Neural progenitor cell (in vitro differentiated cells): ENCODE results near the gene FOXN3. TPM values are rescaled to one million over a fixed set of nuclear protein-coding genes. Genes with fewer than 3 reads are reported as not detected.

Experiments used
- DNase-seq: peaks from one replicate; pipeline ENCODE4 v3.0.0-alpha.2; 2016; ENCODE audit warnings: low spot score
- H2AFZ ChIP-seq: fragments of 200-600 bp; sonication (generic); replicated peaks from 2 replicates; pipeline ENCODE4 v1.6.1; 2016; ENCODE audit warnings: antibody characterized with exemption
- H3F3A ChIP-seq: fragments of 200-600 bp; sonication (generic); 2 replicates; pipeline ENCODE4 v1.6.1; 2016; ENCODE audit warnings: antibody characterized with exemption, low read depth
- H3K27ac ChIP-seq: fragments of 200-600 bp; sonication (generic); 2 replicates; pipeline ENCODE4 v1.5.1; 2016; ENCODE audit warnings: mild to moderate bottlenecking
- H3K27me3 ChIP-seq: fragments of 200-600 bp; sonication (generic); 2 replicates; pipeline ENCODE4 v1.6.1; 2016; ENCODE audit warnings: mild to moderate bottlenecking, moderate library complexity
- H3K36me3 ChIP-seq: fragments of 200-600 bp; sonication (generic); 2 replicates; pipeline ENCODE4 v1.5.1; 2016
- H3K4me1 ChIP-seq: fragments of 200-600 bp; sonication (generic); 2 replicates; pipeline ENCODE4 v1.6.1; 2016; ENCODE audit warnings: mixed run types
- H3K4me2 ChIP-seq: fragments of 200-600 bp; sonication (generic); 2 replicates; pipeline ENCODE4 v1.6.1; 2016
- H3K4me3 ChIP-seq: fragments of 200-600 bp; sonication (generic); 2 replicates; pipeline ENCODE4 v1.5.1; 2016
- H3K79me2 ChIP-seq: fragments of 200-600 bp; sonication (generic); 2 replicates; pipeline ENCODE4 v1.6.1; 2016; ENCODE audit warnings: low read depth
- H3K9ac ChIP-seq: fragments of 200-600 bp; sonication (generic); 2 replicates; pipeline ENCODE4 v1.6.1; 2016
- H3K9me3 ChIP-seq: fragments of 200-600 bp; sonication (generic); 2 replicates; pipeline ENCODE4 v1.5.1; 2016; ENCODE audit warnings: low read depth
- H4K20me1 ChIP-seq: fragments of 200-600 bp; sonication (generic); 2 replicates; pipeline ENCODE4 v1.6.1; 2016; ENCODE audit warnings: low read depth
- H3K27ac Mint-ChIP-seq: 3 replicates; pipeline ENCODE4 v1.8.0; 2021; ENCODE audit warnings: mixed read lengths
- H3K27me3 Mint-ChIP-seq: 2 replicates; pipeline ENCODE4 v1.8.0; 2022; ENCODE audit warnings: low read depth, mild to moderate bottlenecking, inconsistent platforms, moderate library complexity, mixed read lengths; ENCODE audit not compliant: insufficient read depth
- H3K36me3 Mint-ChIP-seq: 3 replicates; pipeline ENCODE4 v1.8.0; 2021; ENCODE audit warnings: mixed read lengths
- H3K4me1 Mint-ChIP-seq: 3 replicates; pipeline ENCODE4 v1.8.0; 2021; ENCODE audit warnings: mixed read lengths
- H3K4me3 Mint-ChIP-seq: 3 replicates; pipeline ENCODE4 v1.8.0; 2021; ENCODE audit warnings: mild to moderate bottlenecking, moderate library complexity, mixed read lengths
- H3K9me3 Mint-ChIP-seq: 3 replicates; pipeline ENCODE4 v1.8.0; 2020; ENCODE audit warnings: mixed read lengths
- CTCF ChIP-seq: fragments of 200-600 bp; sonication (generic); IDR thresholded peaks from 2 replicates; pipeline ENCODE4 v1.5.1; 2017; ENCODE audit warnings: antibody characterized with exemption, mild to moderate bottlenecking
- EZH2 ChIP-seq: fragments of 200-600 bp; sonication (generic); IDR thresholded peaks from 2 replicates; pipeline ENCODE4 v1.6.1; 2017; ENCODE audit warnings: antibody characterized with exemption, mild to moderate bottlenecking, moderate library complexity
- EZH2phosphoT487 ChIP-seq: fragments of 200-600 bp; sonication (generic); IDR thresholded peaks from 2 replicates; pipeline ENCODE4 v1.6.1; 2017; ENCODE audit warnings: antibody characterized with exemption
- total RNA-seq: library from RNA; depleted of rRNA; stranded (reverse); fragments of >200 nt; gene quantifications from 2 replicates; pipeline ENCODE4 v1.2.3, GENCODE V29; 2015; ENCODE audit warnings: low replicate concordance

FOXN3 gene
- total RNA-seq, 1 donor from 2014 or later, result 39.5 TPM

DNA sequence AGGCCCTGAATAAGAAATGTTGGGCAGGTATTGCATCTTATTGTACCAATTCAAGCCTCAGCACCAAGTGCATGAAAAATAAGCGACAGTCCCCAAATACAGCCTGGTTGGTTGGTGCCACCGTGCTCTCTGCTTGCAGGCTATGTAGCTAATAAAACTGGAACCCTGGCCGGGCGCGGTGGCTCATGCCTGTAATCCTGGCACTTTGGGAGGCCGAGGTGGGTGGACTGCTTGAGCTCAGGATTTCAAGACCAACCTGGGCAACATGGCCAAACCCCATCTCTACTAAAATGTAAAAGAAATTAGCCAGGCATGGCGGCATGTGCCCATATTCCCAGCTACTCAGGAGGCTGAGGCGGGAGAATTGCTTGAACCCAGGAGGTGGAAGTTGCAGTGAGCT lies 25.5 kb downstream of the FOXN3 start:
- Histone ChIP-seq H3K9ac (no peak overlapping the region), H3K36me3 (no peaks in the 10 kb centered on the region), H3K4me1 (peaks cover 7% of the 10 kb centered on the region), H3K79me2 (peaks cover 97% of the 10 kb centered on the region), H3K4me2 (no peak overlapping the region), H3K27me3 (no peaks in the 10 kb centered on the region), H3K4me3 (no peak overlapping the region), H3F3A (peaks cover 4% of the 10 kb centered on the region), H2AFZ (no peak overlapping the region), H4K20me1 (peaks cover 74% of the 10 kb centered on the region), H3K9me3 (no peaks in the 10 kb centered on the region), H3K27ac (no peak overlapping the region)
- TF ChIP-seq EZH2, result no peak
- no peak for TF ChIP-seq CTCF
- peaks cover 44% of the 10 kb centered on the region for H3K4me1 Mint-ChIP-seq
- no peaks in the 10 kb centered on the region for H3K36me3 Mint-ChIP-seq
- no peaks in the 10 kb centered on the region for H3K9me3 Mint-ChIP-seq
- no peak overlapping the region for H3K27ac Mint-ChIP-seq
- H3K4me3 Mint-ChIP-seq, result no peak overlapping the region
- DNase-seq, result no peak
- H3K27me3 Mint-ChIP-seq, result peaks cover 7% of the 10 kb centered on the region

- no peak overlapping the region for H3K27ac ChIP-seq
- peaks cover 96% of the 10 kb centered on the region for H3K79me2 ChIP-seq
These were observed 25.9 kb downstream of the FOXN3 start for GRCh38 chr14:89391123-89391522.

DNA sequence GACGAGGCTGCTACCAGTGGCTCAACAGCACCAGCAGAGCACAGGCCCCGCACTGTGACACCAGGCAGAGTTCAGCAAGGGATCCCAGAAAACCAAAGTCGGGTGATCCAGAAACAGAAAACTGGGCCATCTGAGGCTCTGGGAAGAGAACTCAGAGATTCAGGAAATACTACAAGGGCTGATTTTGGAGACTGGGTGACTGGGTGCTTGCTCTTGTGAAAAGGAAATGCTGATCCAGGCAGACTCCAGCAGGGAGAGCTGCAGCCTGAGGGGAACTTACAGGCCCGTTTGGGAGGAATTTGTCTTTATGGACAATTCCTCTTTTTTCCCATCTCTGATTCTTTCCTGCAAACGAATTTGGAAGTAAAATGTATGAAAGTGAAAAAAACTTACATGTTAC lies 28.2 kb downstream of the FOXN3 start:
- H3K4me3 ChIP-seq, result no peak overlapping the region
- H2AFZ ChIP-seq, result no peak overlapping the region
- DNase-seq, result peak; percentile 30
- no peaks in the 10 kb centered on the region for H3K9me3 Mint-ChIP-seq
- no peak overlapping the region for H3K4me3 Mint-ChIP-seq
- H3K27me3 ChIP-seq, result no peaks in the 10 kb centered on the region
- TF ChIP-seq CTCF (peak; percentile 18), EZH2phosphoT487 (no peak)
- peaks cover 73% of the 10 kb centered on the region for H4K20me1 ChIP-seq
- no peaks in the 10 kb centered on the region for H3K36me3 ChIP-seq
- no peak overlapping the region for H3K4me2 ChIP-seq
- H3K27ac Mint-ChIP-seq, result peak overlapping the region; percentile 76
- no peak overlapping the region for H3K9ac ChIP-seq
- peaks cover 7% of the 10 kb centered on the region for H3K4me1 ChIP-seq
- no peaks in the 10 kb centered on the region for H3K36me3 Mint-ChIP-seq
- H3K4me1 Mint-ChIP-seq, result peaks cover 23% of the 10 kb centered on the region
- H3F3A ChIP-seq, result peaks cover 4% of the 10 kb centered on the region
- H3K27me3 Mint-ChIP-seq, result peaks cover 3% of the 10 kb centered on the region
- H3K79me2 ChIP-seq, result peaks cover 95% of the 10 kb centered on the region
- H3K27ac ChIP-seq, result no peak overlapping the region
- no peaks in the 10 kb centered on the region for H3K9me3 ChIP-seq

More at GRCh38 chr14:89391123-89391522, 25.9 kb downstream of the FOXN3 start:
- Mint-ChIP-seq H3K4me3 (no peak overlapping the region), H3K36me3 (no peaks in the 10 kb centered on the region), H3K9me3 (no peaks in the 10 kb centered on the region), H3K27me3 (peaks cover 7% of the 10 kb centered on the region), H3K4me1 (peaks cover 41% of the 10 kb centered on the region), H3K27ac (no peak overlapping the region)
- DNase-seq, result no peak
- H2AFZ ChIP-seq, result no peak overlapping the region
- H3K4me2 ChIP-seq, result no peak overlapping the region
- H3K27me3 ChIP-seq, result no peaks in the 10 kb centered on the region
- no peaks in the 10 kb centered on the region for H3K36me3 ChIP-seq
- H3K9ac ChIP-seq, result no peak overlapping the region
- no peaks in the 10 kb centered on the region for H3K9me3 ChIP-seq
- peaks cover 74% of the 10 kb centered on the region for H4K20me1 ChIP-seq
- no peak overlapping the region for H3K4me3 ChIP-seq
- peaks cover 7% of the 10 kb centered on the region for H3K4me1 ChIP-seq
- peaks cover 4% of the 10 kb centered on the region for H3F3A ChIP-seq
- no peak for TF ChIP-seq EZH2phosphoT487
- TF ChIP-seq CTCF, result no peak
- TF ChIP-seq EZH2, result no peak
